Caco-2 (cell line): ENCODE results near the gene CPNE1. TPM values are rescaled to one million over a fixed set of nuclear protein-coding genes. Genes with fewer than 3 reads are reported as not detected.

Experiments
- BruUV-seq: library from RNA; stranded (reverse); fragments of 400-500 nt; replicated peaks from 2 replicates; lab custom pipeline; 2021; lab: Mats Ljungman, UMichigan
- CTCF ChIA-PET: fragments of 300-600 bp; sonication (Branson Sonifier 250); formaldehyde crosslinking; loops from one replicate; lab custom pipeline; 2022; ENCODE audit warnings: antibody characterized with exemption; lab: Charles Lee
- POLR2A ChIA-PET: fragments of 300-600 bp; sonication (Branson Sonifier 250); formaldehyde crosslinking; loops from one replicate; lab custom pipeline; 2022; ENCODE audit warnings: antibody characterized with exemption; lab: Charles Lee
- DNase-seq, 2 experiments: peaks; one replicate each; pipeline versions ENCODE4 v3.0.0 to v3.0.0-alpha.2; 2020 to 2022
- H3K27me3 ChIP-seq: replicated peaks from 2 replicates; pipeline ENCODE4 v1.6.0; 2011; ENCODE audit warnings: low read length; ENCODE audit not compliant: control insufficient read depth, insufficient read depth
- H3K36me3 ChIP-seq: 2 replicates; pipeline ENCODE4 v1.5.1; 2011; ENCODE audit warnings: low read length; ENCODE audit not compliant: control insufficient read depth, insufficient read depth
- H3K4me1 ChIP-seq: fragments of 250-450 bp; sonication (Bioruptor Pico); 2 replicates; pipeline ENCODE4 v1.5.1; 2020; ENCODE audit warnings: mild to moderate bottlenecking
- H3K4me3 ChIP-seq: 2 replicates; pipeline ENCODE4 v1.5.1; 2011; ENCODE audit warnings: low read depth, mild to moderate bottlenecking, control low read depth, low read length
- H3K9me3 ChIP-seq: fragments of 250-450 bp; sonication (Bioruptor Pico); 2 replicates; pipeline ENCODE4 v1.5.1; 2020; ENCODE audit warnings: mild to moderate bottlenecking, moderate library complexity
- H3K27ac Mint-ChIP-seq: one replicate; pipeline ENCODE4 v1.8.0; 2022; ENCODE audit warnings: mixed read lengths; ENCODE audit not compliant: unreplicated experiment
- H3K27me3 Mint-ChIP-seq: one replicate; pipeline ENCODE4 v1.8.0; 2022; ENCODE audit warnings: mixed read lengths; ENCODE audit not compliant: insufficient read depth, unreplicated experiment
- H3K36me3 Mint-ChIP-seq: one replicate; pipeline ENCODE4 v1.8.0; 2022; ENCODE audit warnings: mild to moderate bottlenecking, mixed read lengths; ENCODE audit not compliant: insufficient read depth, unreplicated experiment
- H3K4me1 Mint-ChIP-seq: one replicate; pipeline ENCODE4 v1.8.0; 2022; ENCODE audit warnings: low read depth, mixed read lengths; ENCODE audit not compliant: unreplicated experiment
- H3K4me3 Mint-ChIP-seq: one replicate; pipeline ENCODE4 v1.8.0; 2022; ENCODE audit warnings: mild to moderate bottlenecking, moderate library complexity, mixed read lengths; ENCODE audit not compliant: unreplicated experiment
- H3K9me3 Mint-ChIP-seq: one replicate; pipeline ENCODE4 v1.8.0; 2022; ENCODE audit warnings: mixed read lengths; ENCODE audit not compliant: unreplicated experiment
- CTCF ChIP-seq, 2 experiments: fragments of 200-600 bp in 1 of 2; IDR thresholded peaks; 1 replicate in 1 of 2; 2 replicates in 1 of 2; pipeline versions ENCODE4 v1.5.1 to v1.8.0; 2011 to 2022; ENCODE audit warnings: antibody characterized with exemption in 1 of 2, control low read depth in 1 of 2, inconsistent platforms in 1 of 2, low read depth in 1 of 2, low read length in 1 of 2, mild to moderate bottlenecking in 1 of 2, moderate library complexity in 1 of 2; ENCODE audit not compliant: insufficient read depth in 1 of 2, severe bottlenecking in 1 of 2, unreplicated experiment in 1 of 2
- intact Hi-C: fragments of 100-400 bp; cut with micrococcal nuclease; formaldehyde crosslinking; loops from one replicate; pipeline ENCODE4 v1.10.0; 2022; ENCODE audit not compliant: unreplicated experiment
- total RNA-seq: library from RNA; stranded (reverse); gene quantifications from 2 replicates; pipeline ENCODE4 v1.2.3, GENCODE V29; 2022

Gene CPNE1
- total RNA-seq, 1 experiment from 2014 or later: 833 TPM

DNA sequence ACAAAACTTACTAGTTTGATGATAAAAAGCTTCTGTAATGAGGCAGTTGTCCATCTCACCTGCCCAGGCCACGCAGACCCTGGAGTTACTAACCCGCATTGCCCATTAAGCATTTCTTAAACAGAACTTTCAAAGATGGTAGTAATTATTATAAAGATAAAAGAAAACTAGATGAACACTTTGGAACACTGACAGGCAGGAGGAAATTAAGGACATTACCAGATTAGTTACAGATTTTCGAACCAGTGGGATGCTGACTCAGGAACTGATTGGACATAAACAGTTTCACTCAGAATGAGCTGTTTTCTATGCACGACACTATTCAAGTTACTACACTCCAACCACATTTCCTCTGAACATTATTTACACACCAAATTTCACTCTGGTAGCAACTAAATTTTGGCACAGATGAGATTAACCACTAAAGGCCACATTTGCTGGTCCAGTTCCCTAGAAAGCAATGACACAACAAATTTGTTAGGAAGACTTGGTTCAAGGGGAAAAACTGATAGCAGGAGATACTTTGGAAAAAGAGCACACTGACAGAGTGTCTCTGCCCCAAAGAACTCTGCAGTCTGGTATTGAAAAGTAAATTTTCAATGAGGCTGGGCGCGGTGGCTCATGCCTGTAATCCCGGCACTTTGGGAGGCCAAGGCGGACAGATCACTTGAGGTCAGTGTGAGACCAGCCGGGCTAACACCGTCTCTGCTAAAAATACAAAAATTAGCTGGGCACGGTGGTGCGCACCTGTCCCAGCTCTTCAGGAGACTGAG is 37.5 kb upstream of the CPNE1 start:
- no peak for TF ChIP-seq CTCF (IDR thresholded peaks at IDR 0.05; ENCODE audit: insufficient read depth in 1 of 2, low read depth in 1 of 2, low read length in 1 of 2, severe bottlenecking in 1 of 2, unreplicated experiment in 1 of 2)
- ChIA-PET CTCF (interaction anchor here (0.5 to 1.7 kb wide), 5 partner anchors 9 to 252 kb away, joined by 3 to 8 read pairs (median 3); partner anchors contain the start of gene SCAND1), POLR2A (interaction anchor here (1.0 to 1.5 kb wide), 4 partner anchors 9 to 416 kb away, joined by 3 to 6 read pairs (median 3); partner anchors contain the start of gene RBM39)
- Histone ChIP-seq H3K36me3 (peaks cover 8% of the 10 kb centered on the region), H3K4me3 (no peak overlapping the region), H3K27me3 (no peaks in the 10 kb centered on the region), H3K9me3 (no peaks in the 10 kb centered on the region), H3K4me1 (peaks cover 22% of the 10 kb centered on the region)
- Mint-ChIP-seq H3K4me3 (no peak overlapping the region), H3K9me3 (no peaks in the 10 kb centered on the region), H3K27me3 (no peaks in the 10 kb centered on the region), H3K36me3 (peaks cover 97% of the 10 kb centered on the region), H3K27ac (peak overlapping the region; percentile 47), H3K4me1 (peaks cover 35% of the 10 kb centered on the region)
- DNase-seq: no peak
- no TSS peak for BruUV-seq
- intact Hi-C loops: no loop called here

- Mint-ChIP-seq H3K4me1 (peaks cover 35% of the 10 kb centered on the region), H3K27me3 (no peaks in the 10 kb centered on the region), H3K27ac (peak overlapping the region; percentile 85), H3K4me3 (peak overlapping the region; percentile 91), H3K9me3 (no peaks in the 10 kb centered on the region), H3K36me3 (peaks cover 81% of the 10 kb centered on the region)
- CTCF ChIA-PET: interaction anchor here (0.8 to 2.0 kb wide), 5 partner anchors 82 to 254 kb away, joined by 3 to 8 read pairs (median 3); partner anchors contain the start of gene SCAND1
- Histone ChIP-seq H3K9me3 (no peaks in the 10 kb centered on the region), H3K4me3 (peak overlapping the region; percentile 93), H3K4me1 (peaks cover 22% of the 10 kb centered on the region), H3K27me3 (no peaks in the 10 kb centered on the region), H3K36me3 (peaks cover 7% of the 10 kb centered on the region; the same call in 1 of the 2 replicates)
- intact Hi-C loops: no loop called here
- POLR2A ChIA-PET: interaction anchor here (0.6 to 2.6 kb wide), 5 partner anchors 10 to 81 kb away, joined by 3 to 46 read pairs (median 13); partner anchors contain the start of genes CPNE1, RBM12 and RBM39
- no TSS peak for BruUV-seq
- no peak for TF ChIP-seq CTCF (IDR thresholded peaks at IDR 0.05; ENCODE audit: insufficient read depth in 1 of 2, low read depth in 1 of 2, low read length in 1 of 2, severe bottlenecking in 1 of 2, unreplicated experiment in 1 of 2)
- peak in 1 of 2 experiments; percentile 46 for DNase-seq
Observed at GRCh38 chr20:35700625-35701148, 36.0 kb upstream of the CPNE1 start.
